NCI-H128 (cell line): ENCODE measurements around the gene SLFN12L.
"Not testable (repeated sequence)": the region's sequence is repeated elsewhere in the genome, so short reads cannot be mapped to it uniquely, and the experiment has no call there.

Experiments used
- DNase-seq: peaks from one replicate; lab custom pipeline; 2025; ENCODE audit not compliant: unreplicated experiment; lab: John Stamatoyannopoulos, UW

Gene SLFN12L

DNA sequence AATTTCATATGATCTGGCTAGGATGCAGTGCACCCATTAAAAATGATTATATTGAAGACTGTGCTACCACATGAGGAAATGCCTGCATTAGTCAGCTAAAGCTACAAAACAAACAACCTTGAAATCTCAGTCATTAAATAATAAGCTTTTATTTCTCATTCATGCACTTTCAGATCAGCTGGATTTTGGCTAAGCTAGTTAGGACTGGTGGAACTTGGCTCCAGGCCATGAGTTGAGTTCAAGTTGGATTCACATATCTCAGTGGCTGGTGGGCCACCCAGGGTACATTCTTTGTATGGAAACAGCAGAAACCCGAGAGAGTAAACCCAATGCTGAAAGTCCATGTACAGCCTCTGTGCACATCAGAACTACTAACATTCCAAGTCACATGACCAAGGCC lies 6.4 kb upstream of the SLFN12L start:
- DNase-seq: no peak

GRCh38 chr17:35542990-35543389 lies 5.5 kb upstream of the SLFN12L start:
- no peak for DNase-seq

GRCh38 chr17:35541434-35541833 lies 4.0 kb upstream of the SLFN12L start:
- DNase-seq: no peak

- no peak for DNase-seq
These were observed 3.3 kb upstream of the SLFN12L start for GRCh38 chr17:35540589-35541404.

DNA sequence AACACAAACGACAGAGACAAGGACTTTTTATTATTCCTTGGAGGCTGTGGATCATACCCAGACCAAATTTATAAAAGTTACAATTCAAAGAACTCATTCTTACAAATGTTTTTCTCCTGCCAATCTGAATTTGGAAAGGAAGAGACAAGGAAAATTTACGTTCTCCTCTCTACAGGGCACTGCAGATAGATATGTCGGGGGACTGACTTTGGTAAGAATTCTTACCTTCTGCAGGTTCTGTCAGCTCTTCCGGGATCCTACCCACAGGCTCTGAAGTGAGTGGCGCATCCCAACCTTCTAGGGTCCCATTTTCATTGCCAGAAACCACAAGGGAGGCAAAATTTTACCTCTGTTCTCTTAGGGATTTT lies 2.2 kb upstream of the SLFN12L start:
- no peak for DNase-seq

- DNase-seq: no peak
These were observed 760 bp downstream of the SLFN12L start for GRCh38 chr17:35536664-35537171.

DNA sequence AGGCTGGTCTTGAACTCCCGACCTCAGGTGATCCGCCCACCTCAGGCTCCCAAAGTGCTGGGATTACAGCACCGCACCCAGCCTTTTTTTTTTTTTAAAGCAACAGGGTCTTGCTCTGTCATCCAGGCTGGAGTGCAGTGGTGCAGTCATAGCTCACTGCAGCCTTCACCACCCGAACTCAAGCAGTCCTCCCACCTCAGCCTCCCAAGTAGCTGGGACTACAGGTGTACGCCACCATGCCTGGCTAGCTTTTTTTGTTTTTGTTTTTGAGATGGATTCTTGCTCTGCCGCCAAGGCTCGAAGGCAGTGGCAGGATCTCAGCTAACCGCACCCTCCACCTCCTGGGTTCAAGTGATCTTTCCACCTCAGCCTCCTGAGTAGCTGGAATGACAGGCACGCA lies 2.1 kb downstream of the SLFN12L start:
- DNase-seq: not testable (repeated sequence)

GRCh38 chr17:35534576-35535093 lies 2.8 kb downstream of the SLFN12L start:
- DNase-seq: no peak

- DNase-seq: no peak
These were observed 6.3 kb downstream of the SLFN12L start for GRCh38 chr17:35531160-35531559.

DNA sequence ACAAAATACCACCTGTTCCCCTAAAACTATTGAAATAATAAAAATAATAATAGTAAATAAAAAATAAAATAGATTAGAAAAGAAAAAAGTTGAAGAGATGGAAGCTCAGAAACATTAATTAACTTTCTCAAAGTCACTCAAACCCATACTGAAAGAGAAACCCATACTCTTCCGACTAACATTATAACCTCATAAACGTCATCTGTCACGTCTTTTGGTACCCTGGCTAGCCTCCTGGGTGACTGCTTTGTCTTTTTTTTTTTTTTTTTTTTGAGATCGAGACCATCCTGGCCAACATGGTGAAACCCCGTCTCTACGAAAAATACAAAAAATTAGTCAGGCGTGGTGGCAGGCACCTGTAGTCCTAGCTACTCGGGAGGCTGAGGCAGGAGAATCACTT lies 7.6 kb downstream of the SLFN12L start:
- DNase-seq: no peak

DNA sequence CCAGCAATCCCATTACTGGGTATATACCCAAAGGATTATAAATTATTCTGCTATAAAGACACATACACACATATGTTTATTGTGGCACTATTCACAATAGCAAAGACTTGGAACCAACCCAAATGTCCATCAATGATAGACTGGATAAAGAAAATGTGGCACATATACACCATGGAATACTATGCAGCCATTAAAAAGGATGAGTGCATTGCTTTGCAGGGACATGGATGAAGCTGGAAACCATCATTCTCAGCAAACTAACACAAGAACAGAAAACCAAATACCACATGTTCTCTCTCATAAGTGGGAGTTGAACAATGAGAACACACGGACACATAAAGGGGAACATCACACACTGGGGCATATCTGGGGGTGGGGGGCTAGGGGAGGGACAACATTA lies 8.2 kb downstream of the SLFN12L start:
- DNase-seq: not testable (repeated sequence)

- no peak for DNase-seq
These were observed 14.2 kb downstream of the SLFN12L start for GRCh38 chr17:35523296-35523695.

GRCh38 chr17:35521654-35522256 lies 15.7 kb downstream of the SLFN12L start:
- not testable (repeated sequence) for DNase-seq

- no peak for DNase-seq
These were observed 16.3 kb downstream of the SLFN12L start for GRCh38 chr17:35521150-35521549.

DNA sequence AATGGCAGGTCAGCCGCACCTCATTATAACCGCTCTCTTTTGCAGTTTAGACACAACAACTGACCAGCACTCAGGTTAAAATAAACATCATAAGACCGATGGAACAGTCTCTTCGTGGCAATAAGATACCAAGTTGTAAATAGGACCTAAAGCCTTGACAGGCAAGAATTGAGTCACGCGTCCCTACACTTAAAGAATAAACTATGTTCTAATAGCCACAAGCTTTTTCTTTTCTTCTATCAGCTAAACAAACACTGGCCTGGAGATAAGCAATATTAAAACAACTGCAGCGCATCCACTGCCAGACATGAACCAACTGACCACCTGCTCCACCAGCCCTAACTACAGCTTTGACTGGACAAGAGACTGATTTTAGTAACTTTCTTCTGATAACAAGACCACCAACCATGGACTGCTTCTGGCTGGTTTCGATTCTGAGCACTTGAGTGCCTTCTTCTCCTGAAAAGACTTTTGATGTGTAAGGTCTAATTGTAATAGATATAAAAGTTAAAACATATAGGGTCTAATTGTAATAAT lies 17.5 kb downstream of the SLFN12L start:
- DNase-seq: no peak

DNA sequence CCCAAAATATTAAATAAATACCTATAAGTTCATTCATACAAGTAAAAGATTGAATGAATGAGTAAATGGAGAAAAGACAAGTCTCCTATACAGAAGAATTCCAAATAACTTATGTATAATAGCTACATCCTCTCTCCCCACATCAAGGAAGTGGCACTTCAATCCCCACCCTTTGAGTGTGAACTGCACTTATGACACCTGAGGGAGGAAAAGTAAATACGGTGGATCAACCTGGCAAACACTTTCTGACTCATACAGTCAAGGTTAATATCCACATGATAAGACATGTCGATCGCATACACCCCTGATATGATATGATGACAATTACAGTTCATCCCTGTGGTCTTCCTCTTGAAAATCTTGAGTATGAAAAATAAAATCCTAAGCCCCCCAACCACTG lies 18.0 kb downstream of the SLFN12L start:
- no peak for DNase-seq

- DNase-seq: not testable (repeated sequence)
These were observed 19.0 kb downstream of the SLFN12L start for GRCh38 chr17:35518431-35518830.

- no peak for DNase-seq
These were observed 22.5 kb downstream of the SLFN12L start for GRCh38 chr17:35515027-35515426.

DNA sequence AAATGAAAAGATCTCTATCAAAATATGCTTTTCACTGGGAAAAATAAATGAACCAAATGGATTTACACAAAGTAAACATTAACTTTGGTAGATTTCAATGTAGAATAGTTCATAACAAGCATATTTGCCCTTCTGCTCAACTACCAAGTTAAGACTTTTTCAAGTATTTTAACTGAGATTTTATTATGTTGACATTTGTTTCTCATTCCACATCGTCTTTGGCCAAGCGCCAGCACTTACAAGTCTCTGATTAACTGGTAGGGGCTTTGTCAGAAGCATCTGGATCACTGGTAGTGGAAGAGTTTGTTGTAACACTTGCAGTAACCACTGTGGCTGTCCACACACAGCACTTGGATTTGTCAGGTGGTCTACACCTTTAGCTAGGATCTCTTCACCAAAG lies 22.9 kb downstream of the SLFN12L start:
- DNase-seq: no peak

DNA sequence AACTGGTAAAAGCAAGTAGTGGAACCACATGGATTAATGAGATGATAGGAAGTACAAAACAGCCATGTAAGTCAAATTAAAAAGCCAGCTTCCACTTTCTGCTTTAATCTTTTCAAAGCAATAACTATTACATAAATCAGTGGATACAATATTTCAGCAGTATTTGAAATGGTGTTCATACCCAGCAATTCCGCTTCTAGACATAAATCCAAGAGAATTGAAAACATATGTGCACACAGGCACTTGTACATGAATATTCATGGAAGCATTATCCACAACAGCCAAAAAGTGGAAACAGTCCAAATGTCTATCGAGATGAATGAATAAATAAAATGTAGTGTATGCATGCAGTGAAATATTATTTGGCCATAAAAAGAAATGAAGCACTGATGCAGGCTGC lies 27.4 kb downstream of the SLFN12L start:
- no peak for DNase-seq

DNA sequence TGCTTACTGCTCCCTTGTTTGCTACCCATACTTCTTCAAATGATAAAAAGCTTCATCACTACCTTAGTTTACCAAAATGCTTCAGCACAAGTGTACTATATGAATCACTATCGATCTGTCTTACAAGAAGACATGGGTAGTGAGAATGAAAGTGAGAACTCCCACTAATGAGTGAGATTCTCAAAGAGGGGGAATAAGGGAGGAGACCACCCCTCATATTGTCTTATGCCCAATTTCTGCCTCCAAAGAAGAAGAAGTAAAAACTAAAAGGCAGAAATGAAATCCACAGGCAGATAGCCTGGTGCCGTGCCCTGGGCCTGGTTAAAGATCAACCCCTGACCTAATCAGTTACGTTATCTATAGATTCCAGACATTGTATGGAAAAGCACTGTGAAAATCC lies 29.8 kb downstream of the SLFN12L start:
- not testable (repeated sequence) for DNase-seq

- no peak for DNase-seq
These were observed 37.9 kb downstream of the SLFN12L start for GRCh38 chr17:35499548-35499947.
